ENCODE results near the gene CSF3. TPM values are rescaled to one million over a fixed set of nuclear protein-coding genes. Genes with fewer than 3 reads are reported as not detected.
A peak's percentile ranks its signal among the peaks of the same experiment; 100 is the strongest.

The CSF3 gene
- total and polyA plus RNA-seq, 4 donors = not detected

DNA sequence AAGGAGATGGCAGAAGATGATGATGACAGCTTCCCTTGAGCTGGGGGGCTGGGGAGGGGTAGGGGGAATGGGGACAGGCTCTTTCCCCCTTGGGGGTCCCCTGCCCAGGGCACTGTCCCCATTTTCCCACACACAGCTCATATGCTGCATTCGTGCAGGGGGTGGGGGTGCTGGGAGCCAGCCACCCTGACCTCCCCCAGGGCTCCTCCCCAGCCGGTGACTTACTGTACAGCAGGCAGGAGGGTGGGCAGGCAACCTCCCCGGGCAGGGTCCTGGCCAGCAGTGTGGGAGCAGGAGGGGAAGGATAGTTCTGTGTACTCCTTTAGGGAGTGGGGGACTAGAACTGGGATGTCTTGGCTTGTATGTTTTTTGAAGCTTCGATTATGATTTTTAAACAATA is 17.7 kb upstream of the CSF3 start:
- H3K36me3 ChIP-seq (ENCODE audit: control insufficient read depth in 4 of 4, insufficient read depth in 3 of 4, low read depth in 1 of 4, low read length in 3 of 4) = peaks cover 13 to 41% (median 32%) of the 10 kb centered on the region in 4 donors
- no peak for TF ChIP-seq RXRA (IDR thresholded peaks at IDR 0.05)
- TF ChIP-seq RAD21 (IDR thresholded peaks at IDR 0.05) = no peak
- TF ChIP-seq EGR1 (IDR thresholded peaks at IDR 0.05; ENCODE audit: low read depth in 2 of 2) = no peak
- TF ChIP-seq HNF4G (IDR thresholded peaks at IDR 0.05) = no peak
- no peak for TF ChIP-seq YY1 (IDR thresholded peaks at IDR 0.05)
- TF ChIP-seq ATF3 (IDR thresholded peaks at IDR 0.05) = no peak
- TF ChIP-seq JUND (IDR thresholded peaks at IDR 0.05) = no peak
- no peak for TF ChIP-seq SP1 (IDR thresholded peaks at IDR 0.05)
- TF ChIP-seq TAF1 (conservative IDR thresholded peaks at IDR 0.05) = no peak
- TF ChIP-seq MAX (IDR thresholded peaks at IDR 0.05) = no peak
- TF ChIP-seq HNF4A (conservative IDR thresholded peaks at IDR 0.05) = no peak
- TF ChIP-seq GABPA (IDR thresholded peaks at IDR 0.05 in 1 of 2, conservative IDR thresholded peaks at IDR 0.05 in 1 of 2) = no peak
- H3K9me3 ChIP-seq (ENCODE audit: control insufficient read depth in 4 of 4, low read length in 3 of 4) = no peaks in the 10 kb centered on the region
- 88% methylated on average over 4 of the region's 4 CpGs for WGBS
- no peak overlapping the region for H3K9ac ChIP-seq (ENCODE audit: low read depth in 1 of 2, low read length in 2 of 2)
- no peak overlapping the region for H3K4me3 ChIP-seq (ENCODE audit: low read depth in 1 of 3, low read length in 3 of 3)
- H3K27ac ChIP-seq (ENCODE audit: low read depth in 1 of 2, low read length in 2 of 2) = peak overlapping the region in 1 of 2 donors; percentile 4
- H3K27me3 ChIP-seq (ENCODE audit: control insufficient read depth in 4 of 4, insufficient read depth in 4 of 4, low read length in 3 of 4) = no peaks in the 10 kb centered on the region
- DNase-seq (ENCODE audit: low spot score) = no peak
- peaks cover 0 to 20% (median 13%) of the 10 kb centered on the region in 4 donors for H3K4me1 ChIP-seq (ENCODE audit: control insufficient read depth in 4 of 4, insufficient read depth in 4 of 4, low read length in 3 of 4)

- Histone ChIP-seq H3K9ac (ENCODE audit: low read depth in 1 of 2, low read length in 2 of 2) (no peak overlapping the region), H3K9me3 (ENCODE audit: control insufficient read depth in 4 of 4, low read length in 3 of 4) (no peaks in the 10 kb centered on the region), H3K4me1 (ENCODE audit: control insufficient read depth in 4 of 4, insufficient read depth in 4 of 4, low read length in 3 of 4) (peaks cover 0 to 18% (median 13%) of the 10 kb centered on the region in 4 donors), H3K4me3 (ENCODE audit: low read depth in 1 of 3, low read length in 3 of 3) (no peak overlapping the region), H3K27ac (ENCODE audit: low read depth in 1 of 2, low read length in 2 of 2) (no peak overlapping the region), H3K36me3 (ENCODE audit: control insufficient read depth in 4 of 4, insufficient read depth in 3 of 4, low read depth in 1 of 4, low read length in 3 of 4) (peaks cover 11 to 26% (median 18%) of the 10 kb centered on the region in 4 donors), H3K27me3 (ENCODE audit: control insufficient read depth in 4 of 4, insufficient read depth in 4 of 4, low read length in 3 of 4) (no peaks in the 10 kb centered on the region)
- no peak for DNase-seq (ENCODE audit: low spot score)
- WGBS = 93% methylated on average over 4 of the region's 4 CpGs
- no peak for TF ChIP-seq YY1 (IDR thresholded peaks at IDR 0.05)
- TF ChIP-seq, protein P1, sequence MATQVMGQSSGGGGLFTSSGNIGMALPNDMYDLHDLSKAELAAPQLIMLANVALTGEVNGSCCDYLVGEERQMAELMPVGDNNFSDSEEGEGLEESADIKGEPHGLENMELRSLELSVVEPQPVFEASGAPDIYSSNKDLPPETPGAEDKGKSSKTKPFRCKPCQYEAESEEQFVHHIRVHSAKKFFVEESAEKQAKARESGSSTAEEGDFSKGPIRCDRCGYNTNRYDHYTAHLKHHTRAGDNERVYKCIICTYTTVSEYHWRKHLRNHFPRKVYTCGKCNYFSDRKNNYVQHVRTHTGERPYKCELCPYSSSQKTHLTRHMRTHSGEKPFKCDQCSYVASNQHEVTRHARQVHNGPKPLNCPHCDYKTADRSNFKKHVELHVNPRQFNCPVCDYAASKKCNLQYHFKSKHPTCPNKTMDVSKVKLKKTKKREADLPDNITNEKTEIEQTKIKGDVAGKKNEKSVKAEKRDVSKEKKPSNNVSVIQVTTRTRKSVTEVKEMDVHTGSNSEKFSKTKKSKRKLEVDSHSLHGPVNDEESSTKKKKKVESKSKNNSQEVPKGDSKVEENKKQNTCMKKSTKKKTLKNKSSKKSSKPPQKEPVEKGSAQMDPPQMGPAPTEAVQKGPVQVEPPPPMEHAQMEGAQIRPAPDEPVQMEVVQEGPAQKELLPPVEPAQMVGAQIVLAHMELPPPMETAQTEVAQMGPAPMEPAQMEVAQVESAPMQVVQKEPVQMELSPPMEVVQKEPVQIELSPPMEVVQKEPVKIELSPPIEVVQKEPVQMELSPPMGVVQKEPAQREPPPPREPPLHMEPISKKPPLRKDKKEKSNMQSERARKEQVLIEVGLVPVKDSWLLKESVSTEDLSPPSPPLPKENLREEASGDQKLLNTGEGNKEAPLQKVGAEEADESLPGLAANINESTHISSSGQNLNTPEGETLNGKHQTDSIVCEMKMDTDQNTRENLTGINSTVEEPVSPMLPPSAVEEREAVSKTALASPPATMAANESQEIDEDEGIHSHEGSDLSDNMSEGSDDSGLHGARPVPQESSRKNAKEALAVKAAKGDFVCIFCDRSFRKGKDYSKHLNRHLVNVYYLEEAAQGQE (IDR thresholded peaks at IDR 0.05) = no peak
- TF ChIP-seq TAF1 (conservative IDR thresholded peaks at IDR 0.05) = no peak
- no peak for TF ChIP-seq HNF4A (conservative IDR thresholded peaks at IDR 0.05)
- no peak for TF ChIP-seq GABPA (IDR thresholded peaks at IDR 0.05 in 1 of 2, conservative IDR thresholded peaks at IDR 0.05 in 1 of 2)
- TF ChIP-seq RXRA (IDR thresholded peaks at IDR 0.05) = no peak
- no peak for TF ChIP-seq ATF3 (IDR thresholded peaks at IDR 0.05)
- TF ChIP-seq FOXA2 (IDR thresholded peaks at IDR 0.05) = no peak
- TF ChIP-seq CTCF (IDR thresholded peaks at IDR 0.05; ENCODE audit: low read depth, low read length, missing input control) = no peak
- no peak for TF ChIP-seq RAD21 (IDR thresholded peaks at IDR 0.05)
- no peak for TF ChIP-seq NR2F2 (IDR thresholded peaks at IDR 0.05)
- TF ChIP-seq SP1 (IDR thresholded peaks at IDR 0.05) = no peak
- TF ChIP-seq MAX (IDR thresholded peaks at IDR 0.05) = no peak
Measured at GRCh38 chr17:39999067-39999466, 16.2 kb upstream of the CSF3 start.

Measured in liver (tissue), 9 donors.